Mesodermal cell (in vitro differentiated cells): ENCODE results near the gene LAMA4.
"Not testable (repeated sequence)": the region's sequence is repeated elsewhere in the genome, so short reads cannot be mapped to it uniquely, and the experiment has no call there.

Experiments
- H3K27ac ChIP-seq: 2 replicates; pipeline ENCODE4 v1.7.0; 2013; ENCODE audit warnings: mild to moderate bottlenecking, low read depth, low read length, moderate library complexity; ENCODE audit not compliant: severe bottlenecking
- H3K36me3 ChIP-seq: 2 replicates; pipeline ENCODE4 v1.7.1; 2013; ENCODE audit warnings: mild to moderate bottlenecking, low read length, moderate library complexity; ENCODE audit not compliant: control insufficient read depth, insufficient read depth
- H3K4me1 ChIP-seq: one replicate; pipeline ENCODE4 v1.7.1; 2013; ENCODE audit warnings: mild to moderate bottlenecking, low read length; ENCODE audit not compliant: insufficient read depth, control insufficient read depth, poor library complexity, severe bottlenecking
- H3K4me3 ChIP-seq: 2 replicates; pipeline ENCODE4 v1.7.0; 2013; ENCODE audit warnings: low read length, control low read depth, mild to moderate bottlenecking; ENCODE audit not compliant: insufficient read depth, poor library complexity, severe bottlenecking; ENCODE audit errors: extremely low read depth
- H3K9me3 ChIP-seq: 2 replicates; pipeline ENCODE4 v1.7.1; 2013; ENCODE audit warnings: mild to moderate bottlenecking, low read length, moderate library complexity; ENCODE audit not compliant: control insufficient read depth
- WGBS, 2 experiments: methylation state at CpG; one replicate each; pipeline ENCODE4 v1.1.5; 2013; ENCODE audit warnings: missing lambda C conversion rate in 2 of 2; ENCODE audit not compliant: insufficient coverage in 2 of 2; 5-methylcytosine and 5-hydroxymethylcytosine counted together

Gene LAMA4

GRCh38 chr6:112117554-112117953, 136.8 kb downstream of the LAMA4 start:
- WGBS, 2 experiments: 67 to 100% methylated on average over 1 of the region's 1 CpG
- Histone ChIP-seq H3K4me3 (no peak overlapping the region), H3K36me3 (no peaks in the 10 kb centered on the region), H3K4me1 (peaks cover 5% of the 10 kb centered on the region), H3K9me3 (no peaks in the 10 kb centered on the region), H3K27ac (no peak overlapping the region)

- WGBS, 2 experiments: no CpG with 5 or more reads among the region's 1 CpG
- Histone ChIP-seq H3K4me3 (no peak overlapping the region), H3K36me3 (no peaks in the 10 kb centered on the region), H3K9me3 (no peaks in the 10 kb centered on the region), H3K27ac (no peak overlapping the region), H3K4me1 (peaks cover 5% of the 10 kb centered on the region)
Observed at GRCh38 chr6:112116221-112116620, 138.1 kb downstream of the LAMA4 start.

GRCh38 chr6:112114577-112115223, 139.7 kb downstream of the LAMA4 start:
- Histone ChIP-seq H3K4me1 (peaks cover 5% of the 10 kb centered on the region), H3K9me3 (no peaks in the 10 kb centered on the region), H3K4me3 (no peak overlapping the region), H3K36me3 (no peaks in the 10 kb centered on the region), H3K27ac (no peak overlapping the region)
- 100% methylated on average over 1 of the region's 3 CpGs; no CpG with 5 or more reads in 1 of the 2 experiments for WGBS, 2 experiments

GRCh38 chr6:112113918-112114317, 140.4 kb downstream of the LAMA4 start:
- no peak overlapping the region for H3K27ac ChIP-seq
- H3K4me1 ChIP-seq: peaks cover 5% of the 10 kb centered on the region
- no peaks in the 10 kb centered on the region for H3K9me3 ChIP-seq
- no peak overlapping the region for H3K4me3 ChIP-seq
- no peaks in the 10 kb centered on the region for H3K36me3 ChIP-seq

GRCh38 chr6:112113431-112113830, 140.9 kb downstream of the LAMA4 start:
- Histone ChIP-seq H3K4me1 (peaks cover 5% of the 10 kb centered on the region), H3K4me3 (no peak overlapping the region), H3K9me3 (no peaks in the 10 kb centered on the region), H3K36me3 (no peaks in the 10 kb centered on the region), H3K27ac (peak overlapping the region; percentile 24)
- 76 to 100% methylated on average over 2 of the region's 3 CpGs for WGBS, 2 experiments

GRCh38 chr6:112109262-112109661, 145.1 kb downstream of the LAMA4 start:
- H3K9me3 ChIP-seq: no peaks in the 10 kb centered on the region
- no peak overlapping the region for H3K4me3 ChIP-seq
- no peaks in the 10 kb centered on the region for H3K36me3 ChIP-seq
- no peak overlapping the region for H3K27ac ChIP-seq
- peaks cover 5% of the 10 kb centered on the region for H3K4me1 ChIP-seq
- WGBS, 2 experiments: 73 to 82% methylated on average over 8 of the region's 9 CpGs

GRCh38 chr6:112106562-112106961, 147.8 kb downstream of the LAMA4 start:
- Histone ChIP-seq H3K4me1 (no peaks in the 10 kb centered on the region), H3K9me3 (no peaks in the 10 kb centered on the region), H3K36me3 (no peaks in the 10 kb centered on the region), H3K4me3 (no peak overlapping the region), H3K27ac (no peak overlapping the region)
- 100% methylated on average over 1 of the region's 2 CpGs; no CpG with 5 or more reads in 1 of the 2 experiments for WGBS, 2 experiments

GRCh38 chr6:112106026-112106425, 148.3 kb downstream of the LAMA4 start:
- H3K4me1 ChIP-seq, H3K9me3 ChIP-seq, H3K36me3 ChIP-seq, H3K4me3 ChIP-seq, H3K27ac ChIP-seq: not testable (repeated sequence)
- no CpG with 5 or more reads among the region's 2 CpGs for WGBS, 2 experiments

GRCh38 chr6:112100561-112100960, 153.8 kb downstream of the LAMA4 start:
- Histone ChIP-seq H3K4me1 (no peaks in the 10 kb centered on the region), H3K36me3 (no peaks in the 10 kb centered on the region), H3K9me3 (no peaks in the 10 kb centered on the region), H3K4me3 (no peak overlapping the region), H3K27ac (no peak overlapping the region)
- 53 to 69% methylated on average over 2 to 3 of the region's 4 CpGs for WGBS, 2 experiments

- WGBS, 2 experiments: 92 to 100% methylated on average over 2 of the region's 2 CpGs
Observed at GRCh38 chr6:112096901-112097300, 157.5 kb downstream of the LAMA4 start.

GRCh38 chr6:112087916-112088315, 166.5 kb downstream of the LAMA4 start:
- H3K36me3 ChIP-seq: peaks cover 11% of the 10 kb centered on the region
- H3K9me3 ChIP-seq: no peaks in the 10 kb centered on the region
- WGBS, 2 experiments: 38 to 55% methylated on average over 5 to 6 of the region's 7 CpGs
- H3K4me3 ChIP-seq: peak overlapping the region; percentile 81
- peaks cover 3% of the 10 kb centered on the region for H3K4me1 ChIP-seq
- H3K27ac ChIP-seq: peak overlapping the region; percentile 72

More at GRCh38 chr6:112096901-112097300, 157.5 kb downstream of the LAMA4 start:
- no peak overlapping the region for H3K4me3 ChIP-seq
- no peaks in the 10 kb centered on the region for H3K9me3 ChIP-seq
- no peaks in the 10 kb centered on the region for H3K36me3 ChIP-seq
- no peaks in the 10 kb centered on the region for H3K4me1 ChIP-seq
- no peak overlapping the region for H3K27ac ChIP-seq
